Trophoblast cell (in vitro differentiated cells and primary cell): ENCODE results near the gene PIP5K1B.

Experiments
- DNase-seq, 2 donors: peaks; one replicate each; pipeline ENCODE4 v3.0.0-alpha.2; 2016
- H2AFZ ChIP-seq: 2 replicates; pipeline ENCODE4 v1.6.1; 2013; ENCODE audit warnings: low read length, moderate library complexity, mild to moderate bottlenecking; ENCODE audit not compliant: insufficient read depth, poor library complexity
- H2AK5ac ChIP-seq: 2 replicates; pipeline ENCODE4 v1.6.1; 2013; ENCODE audit warnings: mild to moderate bottlenecking, low read length
- H2BK120ac ChIP-seq: 2 replicates; pipeline ENCODE4 v1.6.1; 2013; ENCODE audit warnings: low read length, mild to moderate bottlenecking, moderate library complexity; ENCODE audit not compliant: insufficient read depth, poor library complexity
- H2BK12ac ChIP-seq: 2 replicates; pipeline ENCODE4 v1.6.1; 2013; ENCODE audit warnings: mild to moderate bottlenecking, low read length, moderate library complexity
- H2BK5ac ChIP-seq: 2 replicates; pipeline ENCODE4 v1.6.1; 2013; ENCODE audit warnings: low read length, low read depth, moderate library complexity, mild to moderate bottlenecking; ENCODE audit not compliant: poor library complexity
- H3K14ac ChIP-seq: 2 replicates; pipeline ENCODE4 v1.6.1; 2013; ENCODE audit warnings: mild to moderate bottlenecking, low read length
- H3K18ac ChIP-seq: 2 replicates; pipeline ENCODE4 v1.6.1; 2013; ENCODE audit warnings: mild to moderate bottlenecking, low read length
- H3K23ac ChIP-seq: 2 replicates; pipeline ENCODE4 v1.6.1; 2013; ENCODE audit warnings: low read length
- H3K27ac ChIP-seq: 2 replicates; pipeline ENCODE4 v1.5.1; 2013; ENCODE audit warnings: low read depth, mild to moderate bottlenecking, inconsistent platforms, low read length, moderate library complexity
- H3K27me3 ChIP-seq: 2 replicates; pipeline ENCODE4 v1.6.1; 2013; ENCODE audit warnings: inconsistent platforms, mild to moderate bottlenecking, low read length, moderate library complexity; ENCODE audit not compliant: insufficient read depth
- H3K36me3 ChIP-seq, 2 experiments: 1 replicate in 1 of 2; 2 replicates in 1 of 2; pipeline ENCODE4 v1.6.1; 2013; ENCODE audit warnings: low read length in 2 of 2, mild to moderate bottlenecking in 2 of 2, moderate library complexity in 1 of 2; ENCODE audit not compliant: insufficient read depth in 2 of 2, control insufficient read depth in 1 of 2
- H3K4ac ChIP-seq: 2 replicates; pipeline ENCODE4 v1.6.1; 2013; ENCODE audit warnings: low read depth, mild to moderate bottlenecking, low read length, moderate library complexity
- H3K4me1 ChIP-seq, 2 experiments: 1 replicate in 1 of 2; 2 replicates in 1 of 2; pipeline ENCODE4 v1.6.1; 2013; ENCODE audit warnings: low read length in 2 of 2, mild to moderate bottlenecking in 2 of 2, moderate library complexity in 1 of 2; ENCODE audit not compliant: insufficient read depth in 2 of 2, control insufficient read depth in 1 of 2
- H3K4me2 ChIP-seq: 2 replicates; pipeline ENCODE4 v1.6.1; 2013; ENCODE audit warnings: inconsistent platforms, mild to moderate bottlenecking, low read length, moderate library complexity
- H3K4me3 ChIP-seq: 2 replicates; pipeline ENCODE4 v1.5.1; 2013; ENCODE audit warnings: mild to moderate bottlenecking, low read depth, low read length, inconsistent platforms
- H3K79me1 ChIP-seq: one replicate; pipeline ENCODE4 v1.6.1; 2013; ENCODE audit warnings: low read length
- H3K79me2 ChIP-seq: 2 replicates; pipeline ENCODE4 v1.6.1; 2013; ENCODE audit warnings: low read length, mild to moderate bottlenecking; ENCODE audit not compliant: control insufficient read depth, insufficient read depth, poor library complexity
- H3K9ac ChIP-seq: 2 replicates; pipeline ENCODE4 v1.6.1; 2013; ENCODE audit warnings: mild to moderate bottlenecking, low read length
- H3K9me3 ChIP-seq: 2 replicates; pipeline ENCODE4 v1.6.1; 2013; ENCODE audit warnings: low read depth, mild to moderate bottlenecking, control low read depth, inconsistent platforms, low read length; ENCODE audit not compliant: insufficient read depth
- H4K12ac ChIP-seq: 2 replicates; pipeline ENCODE4 v1.6.1; 2013; ENCODE audit warnings: low read depth, mild to moderate bottlenecking, low read length, moderate library complexity
- H4K8ac ChIP-seq: 2 replicates; pipeline ENCODE4 v1.6.1; 2013; ENCODE audit warnings: low read depth, mild to moderate bottlenecking, low read length, moderate library complexity
- H4K91ac ChIP-seq: one replicate; pipeline ENCODE4 v1.6.1; 2013; ENCODE audit warnings: low read depth, mild to moderate bottlenecking, low read length, moderate library complexity
- WGBS: extraction: QIAGEN DNeasy Blood & Tissue Kit; methylation state at CpG from one replicate; pipeline ENCODE4 v1.1.7; 2013; ENCODE audit warnings: missing lambda C conversion rate; ENCODE audit not compliant: insufficient read length, insufficient coverage; ENCODE audit errors: extremely low coverage; 5-methylcytosine and 5-hydroxymethylcytosine counted together

Gene PIP5K1B

GRCh38 chr9:68672215-68672614 is 32.8 kb upstream of the PIP5K1B start:
- H3K27me3 ChIP-seq = peaks cover 5% of the 10 kb centered on the region
- no peak overlapping the region for H2BK5ac ChIP-seq
- H4K91ac ChIP-seq = no peak overlapping the region
- H3K4me2 ChIP-seq = no peak overlapping the region
- H3K4me3 ChIP-seq = no peak overlapping the region
- WGBS = no CpG with 5 or more reads among the region's 1 CpG
- no peak overlapping the region for H3K14ac ChIP-seq
- H3K79me2 ChIP-seq = no peaks in the 10 kb centered on the region
- DNase-seq = no peak
- H4K8ac ChIP-seq = no peak overlapping the region
- H2BK120ac ChIP-seq = no peak overlapping the region
- H3K79me1 ChIP-seq = no peaks in the 10 kb centered on the region
- no peak overlapping the region for H3K23ac ChIP-seq
- no peak overlapping the region for H2AK5ac ChIP-seq
- no peak overlapping the region for H3K27ac ChIP-seq
- H3K4ac ChIP-seq = no peak overlapping the region
- H3K9me3 ChIP-seq = no peaks in the 10 kb centered on the region
- H4K12ac ChIP-seq = no peak overlapping the region
- H2BK12ac ChIP-seq = no peak overlapping the region
- H3K9ac ChIP-seq = no peak overlapping the region
- H3K18ac ChIP-seq = no peak overlapping the region
- no peak overlapping the region for H2AFZ ChIP-seq
- no peaks in the 10 kb centered on the region for H3K4me1 ChIP-seq
- no peaks in the 10 kb centered on the region for H3K36me3 ChIP-seq

GRCh38 chr9:68672625-68673024 is 32.4 kb upstream of the PIP5K1B start:
- no peaks in the 10 kb centered on the region for H3K79me2 ChIP-seq
- no peak overlapping the region for H2AFZ ChIP-seq
- H3K23ac ChIP-seq = no peak overlapping the region
- H3K4me3 ChIP-seq = no peak overlapping the region
- no peaks in the 10 kb centered on the region for H3K36me3 ChIP-seq
- H2AK5ac ChIP-seq = no peak overlapping the region
- H3K27me3 ChIP-seq = peaks cover 5% of the 10 kb centered on the region
- H4K8ac ChIP-seq = no peak overlapping the region
- no peak overlapping the region for H4K12ac ChIP-seq
- H3K4me2 ChIP-seq = no peak overlapping the region
- no peak overlapping the region for H3K9ac ChIP-seq
- no peaks in the 10 kb centered on the region for H3K79me1 ChIP-seq
- peak in 1 of 2 donors; percentile 18 for DNase-seq
- H2BK5ac ChIP-seq = no peak overlapping the region
- H3K4me1 ChIP-seq = no peaks in the 10 kb centered on the region
- H4K91ac ChIP-seq = no peak overlapping the region
- no peak overlapping the region for H3K18ac ChIP-seq
- no peak overlapping the region for H2BK120ac ChIP-seq
- no peak overlapping the region for H3K4ac ChIP-seq
- no peak overlapping the region for H3K14ac ChIP-seq
- H3K27ac ChIP-seq = no peak overlapping the region
- H2BK12ac ChIP-seq = no peak overlapping the region
- no peaks in the 10 kb centered on the region for H3K9me3 ChIP-seq

GRCh38 chr9:68678430-68678829 is 26.6 kb upstream of the PIP5K1B start:
- H3K27me3 ChIP-seq = peaks cover 5% of the 10 kb centered on the region
- H3K4me2 ChIP-seq = no peak overlapping the region
- no CpG with 5 or more reads among the region's 5 CpGs for WGBS
- H3K14ac ChIP-seq = no peak overlapping the region
- DNase-seq = peak in 1 of 2 donors; percentile 13
- H3K36me3 ChIP-seq = no peaks in the 10 kb centered on the region
- H3K4me1 ChIP-seq = no peaks in the 10 kb centered on the region
- H3K9me3 ChIP-seq = no peaks in the 10 kb centered on the region
- no peak overlapping the region for H4K91ac ChIP-seq
- H3K4me3 ChIP-seq = no peak overlapping the region
- no peak overlapping the region for H2BK12ac ChIP-seq
- no peak overlapping the region for H3K9ac ChIP-seq
- no peak overlapping the region for H3K27ac ChIP-seq
- H3K4ac ChIP-seq = no peak overlapping the region
- no peak overlapping the region for H3K18ac ChIP-seq
- H2AK5ac ChIP-seq = no peak overlapping the region
- no peaks in the 10 kb centered on the region for H3K79me2 ChIP-seq
- no peak overlapping the region for H3K23ac ChIP-seq
- H2BK120ac ChIP-seq = no peak overlapping the region
- H2BK5ac ChIP-seq = no peak overlapping the region
- no peak overlapping the region for H4K12ac ChIP-seq
- H3K79me1 ChIP-seq = no peaks in the 10 kb centered on the region
- no peak overlapping the region for H4K8ac ChIP-seq
- no peak overlapping the region for H2AFZ ChIP-seq

GRCh38 chr9:68683433-68683832 is 21.6 kb upstream of the PIP5K1B start:
- DNase-seq = no peak
- H3K14ac ChIP-seq = no peak overlapping the region
- H3K9me3 ChIP-seq = no peaks in the 10 kb centered on the region
- H3K4ac ChIP-seq = no peak overlapping the region
- H3K23ac ChIP-seq = no peak overlapping the region
- no peak overlapping the region for H4K8ac ChIP-seq
- no CpG with 5 or more reads among the region's 2 CpGs for WGBS
- no peak overlapping the region for H2BK120ac ChIP-seq
- H3K18ac ChIP-seq = no peak overlapping the region
- H4K91ac ChIP-seq = no peak overlapping the region
- no peak overlapping the region for H3K9ac ChIP-seq
- H3K36me3 ChIP-seq = no peaks in the 10 kb centered on the region
- no peaks in the 10 kb centered on the region for H3K79me1 ChIP-seq
- H4K12ac ChIP-seq = no peak overlapping the region
- H2AK5ac ChIP-seq = no peak overlapping the region
- H3K27me3 ChIP-seq = no peaks in the 10 kb centered on the region
- H2BK12ac ChIP-seq = no peak overlapping the region
- no peaks in the 10 kb centered on the region for H3K4me1 ChIP-seq
- H3K4me2 ChIP-seq = no peak overlapping the region
- no peak overlapping the region for H2BK5ac ChIP-seq
- no peak overlapping the region for H3K27ac ChIP-seq
- H3K79me2 ChIP-seq = no peaks in the 10 kb centered on the region
- no peak overlapping the region for H2AFZ ChIP-seq
- H3K4me3 ChIP-seq = no peak overlapping the region
